ENCODE results near the gene SPOCK1. TPM values are rescaled to one million over a fixed set of nuclear protein-coding genes. Genes with fewer than 3 reads are reported as not detected.

Gene SPOCK1
- total RNA-seq, 2 experiments from 2014 or later, result not detected

DNA sequence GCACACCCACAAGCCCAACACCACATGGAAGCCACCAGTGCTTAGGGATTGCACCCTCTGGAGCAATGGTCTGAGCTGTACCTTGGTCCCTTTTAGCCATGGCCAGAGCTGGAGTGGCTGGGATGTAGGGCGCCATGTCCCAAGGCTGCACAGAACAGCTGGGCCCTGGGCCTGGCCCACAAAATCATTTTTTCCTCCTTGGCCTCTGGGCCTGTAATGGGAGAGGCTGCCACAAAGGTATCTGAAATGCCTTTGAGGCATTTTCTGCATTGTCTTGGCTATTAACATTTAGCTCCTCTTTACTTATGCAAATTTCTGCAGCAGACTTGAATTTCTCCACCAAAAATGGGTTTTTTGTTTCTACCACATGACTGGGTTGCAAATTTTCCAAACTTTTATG, 117.6 kb downstream of the SPOCK1 start:
- DNase-seq, result no peak
- ChIA-PET CTCF (no interaction called here), POLR2A (no interaction called here)
- Mint-ChIP-seq H3K36me3 (no peaks in the 10 kb centered on the region), H3K4me1 (ENCODE audit: low read depth) (no peaks in the 10 kb centered on the region), H3K27me3 (no peaks in the 10 kb centered on the region), H3K27ac (no peak overlapping the region), H3K4me3 (no peak overlapping the region), H3K9me3 (peaks cover 26% of the 10 kb centered on the region)
- intact Hi-C loops (cut with micrococcal nuclease), result no loop called here

DNA sequence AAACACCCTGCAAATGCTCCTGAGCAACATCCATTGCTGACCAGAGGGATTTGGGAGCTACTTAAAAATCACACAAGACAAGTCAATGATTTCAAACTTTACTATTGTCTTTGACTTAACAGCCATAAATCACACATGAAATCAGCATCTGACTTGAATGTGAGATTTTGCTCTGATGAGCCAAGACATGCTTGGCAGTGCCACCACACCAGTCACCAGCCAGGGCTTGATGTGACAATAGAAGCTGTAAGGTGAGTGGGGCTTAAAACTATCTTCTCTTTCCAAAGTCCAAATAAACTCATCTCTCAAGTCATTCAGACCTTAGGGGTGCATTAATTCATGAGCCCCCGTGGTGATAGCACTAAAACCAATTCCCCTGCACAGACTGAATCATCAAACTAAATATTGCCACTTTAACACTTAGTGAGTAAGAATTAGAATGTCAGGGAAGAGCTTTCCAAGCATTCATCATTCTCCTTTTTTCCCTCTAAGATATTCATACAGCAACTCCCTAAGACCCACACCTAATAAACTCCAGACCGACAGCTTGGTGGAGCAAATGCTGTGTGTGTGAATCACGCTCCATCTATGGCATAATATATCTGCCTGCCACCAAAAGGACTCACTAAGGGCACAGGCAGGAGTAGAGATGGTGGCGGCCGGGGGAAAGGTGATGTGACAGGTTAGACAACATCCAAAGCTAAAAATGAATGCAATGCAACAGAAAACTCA, 119.4 kb downstream of the SPOCK1 start:
- Mint-ChIP-seq H3K4me1 (ENCODE audit: low read depth) (no peaks in the 10 kb centered on the region), H3K27me3 (no peaks in the 10 kb centered on the region), H3K9me3 (peaks cover 26% of the 10 kb centered on the region), H3K4me3 (no peak overlapping the region), H3K36me3 (no peaks in the 10 kb centered on the region), H3K27ac (no peak overlapping the region)
- no peak for DNase-seq
- intact Hi-C loops (cut with micrococcal nuclease), result no loop called here
- CTCF ChIA-PET, result interaction anchor here (0.6 kb wide), 1 partner anchor 37 kb away, joined by 5 read pairs; no protein-coding TSS in a partner anchor
- POLR2A ChIA-PET, result no interaction called here

GRCh38 chr5:137375741-137376526, 123.2 kb downstream of the SPOCK1 start:
- no peaks in the 10 kb centered on the region for H3K27me3 Mint-ChIP-seq
- H3K36me3 Mint-ChIP-seq, result no peaks in the 10 kb centered on the region
- POLR2A ChIA-PET, result no interaction called here
- DNase-seq, result no peak
- CTCF ChIA-PET, result no interaction called here
- peaks cover 10% of the 10 kb centered on the region for H3K9me3 Mint-ChIP-seq
- no peaks in the 10 kb centered on the region for H3K4me1 Mint-ChIP-seq (ENCODE audit: low read depth)
- intact Hi-C loops (cut with micrococcal nuclease), result no loop called here
- no peak overlapping the region for H3K27ac Mint-ChIP-seq
- no peak overlapping the region for H3K4me3 Mint-ChIP-seq

GRCh38 chr5:137374110-137374714, 124.9 kb downstream of the SPOCK1 start:
- no peak overlapping the region for H3K4me3 Mint-ChIP-seq
- H3K4me1 Mint-ChIP-seq (ENCODE audit: low read depth), result no peaks in the 10 kb centered on the region
- CTCF ChIA-PET, result no interaction called here
- no peaks in the 10 kb centered on the region for H3K9me3 Mint-ChIP-seq
- intact Hi-C loops (cut with micrococcal nuclease), result no loop called here
- no peak for DNase-seq
- no peaks in the 10 kb centered on the region for H3K27me3 Mint-ChIP-seq
- no peaks in the 10 kb centered on the region for H3K36me3 Mint-ChIP-seq
- POLR2A ChIA-PET, result no interaction called here
- H3K27ac Mint-ChIP-seq, result no peak overlapping the region

GRCh38 chr5:137372773-137373160, 126.4 kb downstream of the SPOCK1 start:
- intact Hi-C loops (cut with micrococcal nuclease), result no loop called here
- Mint-ChIP-seq H3K4me3 (no peak overlapping the region), H3K27ac (no peak overlapping the region), H3K27me3 (no peaks in the 10 kb centered on the region), H3K36me3 (no peaks in the 10 kb centered on the region), H3K9me3 (no peaks in the 10 kb centered on the region), H3K4me1 (ENCODE audit: low read depth) (no peaks in the 10 kb centered on the region)
- CTCF ChIA-PET, result no interaction called here
- POLR2A ChIA-PET, result no interaction called here
- no peak for DNase-seq

GRCh38 chr5:137372016-137372772, 126.9 kb downstream of the SPOCK1 start:
- Mint-ChIP-seq H3K9me3 (no peaks in the 10 kb centered on the region), H3K4me3 (no peak overlapping the region), H3K4me1 (ENCODE audit: low read depth) (no peaks in the 10 kb centered on the region), H3K27me3 (no peaks in the 10 kb centered on the region), H3K27ac (no peak overlapping the region), H3K36me3 (no peaks in the 10 kb centered on the region)
- CTCF ChIA-PET, result no interaction called here
- intact Hi-C loops (cut with micrococcal nuclease), result no loop called here
- DNase-seq, result no peak
- POLR2A ChIA-PET, result no interaction called here

DNA sequence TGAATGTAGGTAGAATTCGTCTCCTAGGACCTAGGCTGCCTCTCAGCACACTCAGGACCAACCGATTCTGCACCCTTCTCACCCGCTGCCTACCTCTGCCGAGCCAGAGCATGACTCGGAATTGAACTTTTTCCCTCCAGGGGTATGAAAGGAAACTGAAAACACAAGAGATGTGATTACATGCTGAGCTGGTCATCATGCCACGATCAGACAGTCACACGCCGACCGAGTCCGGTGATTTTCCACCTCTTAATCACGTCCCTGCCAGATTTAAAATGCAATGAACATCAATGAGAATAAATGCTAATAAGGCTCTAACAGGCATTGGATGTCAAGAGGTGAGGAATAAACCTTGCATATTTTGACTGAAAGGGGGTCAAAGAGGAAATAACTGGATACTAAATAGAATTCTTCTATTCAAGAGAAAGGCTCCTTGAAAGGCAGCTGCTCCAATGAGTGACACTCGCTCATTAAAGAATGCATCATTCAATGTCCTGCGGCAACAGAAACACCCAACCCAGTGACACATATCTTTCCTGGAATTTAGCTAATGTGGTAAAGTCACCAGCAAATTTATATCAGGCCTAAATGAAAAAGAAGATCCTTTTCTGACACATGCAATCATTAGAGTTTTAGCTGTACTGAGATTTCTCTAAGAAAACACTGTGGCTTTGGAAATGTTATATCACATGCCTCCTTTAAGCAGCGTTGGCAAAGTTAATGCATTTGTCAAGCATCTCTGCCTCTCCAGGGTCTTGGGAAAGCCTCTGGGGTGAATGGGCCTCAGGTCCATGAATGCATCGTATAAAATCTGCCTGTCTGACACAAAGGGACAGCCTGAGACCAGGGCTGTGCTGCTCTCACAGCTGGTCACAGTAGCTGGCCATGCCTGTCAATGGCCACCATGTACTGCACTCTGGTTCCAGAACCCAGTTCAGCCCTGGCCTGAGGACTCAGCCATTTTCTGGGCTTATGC, 128.7 kb downstream of the SPOCK1 start:
- Mint-ChIP-seq H3K27ac (no peak overlapping the region), H3K9me3 (no peaks in the 10 kb centered on the region), H3K4me3 (no peak overlapping the region), H3K36me3 (no peaks in the 10 kb centered on the region), H3K27me3 (no peaks in the 10 kb centered on the region), H3K4me1 (ENCODE audit: low read depth) (no peaks in the 10 kb centered on the region)
- no peak for DNase-seq
- ChIA-PET CTCF (no interaction called here), POLR2A (no interaction called here)
- intact Hi-C loops (cut with micrococcal nuclease), result no loop called here

- ChIA-PET POLR2A (no interaction called here), CTCF (no interaction called here)
- no peak for DNase-seq
- no peaks in the 10 kb centered on the region for H3K9me3 Mint-ChIP-seq
- H3K36me3 Mint-ChIP-seq, result no peaks in the 10 kb centered on the region
- no peak overlapping the region for H3K27ac Mint-ChIP-seq
- H3K4me1 Mint-ChIP-seq (ENCODE audit: low read depth), result no peaks in the 10 kb centered on the region
- no peaks in the 10 kb centered on the region for H3K27me3 Mint-ChIP-seq
- intact Hi-C loops (cut with micrococcal nuclease), result no loop called here
- H3K4me3 Mint-ChIP-seq, result no peak overlapping the region
Measured at GRCh38 chr5:137368651-137369050, 130.5 kb downstream of the SPOCK1 start.

DNA sequence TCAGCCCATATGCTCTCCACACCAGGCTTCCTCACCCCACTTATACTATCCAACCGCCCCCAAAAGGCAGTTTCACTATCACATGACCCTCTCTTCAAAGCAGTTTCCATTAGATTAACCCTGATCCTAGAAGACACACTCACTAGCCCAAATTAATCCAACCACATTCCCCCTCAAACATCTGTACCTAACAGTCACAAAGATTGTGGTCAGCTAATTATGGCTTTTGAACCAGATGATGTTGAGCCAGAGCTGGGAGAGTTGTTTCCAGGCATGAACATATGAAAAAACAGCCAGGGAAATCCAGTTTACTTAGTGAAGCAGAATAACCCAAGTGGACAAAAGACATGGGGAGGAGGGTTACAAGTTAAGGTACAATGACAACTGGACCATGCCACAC, 131.2 kb downstream of the SPOCK1 start:
- no peak for DNase-seq
- ChIA-PET POLR2A (no interaction called here), CTCF (no interaction called here)
- no peaks in the 10 kb centered on the region for H3K4me1 Mint-ChIP-seq (ENCODE audit: low read depth)
- no peak overlapping the region for H3K27ac Mint-ChIP-seq
- H3K4me3 Mint-ChIP-seq, result no peak overlapping the region
- H3K36me3 Mint-ChIP-seq, result no peaks in the 10 kb centered on the region
- intact Hi-C loops (cut with micrococcal nuclease), result no loop called here
- no peaks in the 10 kb centered on the region for H3K9me3 Mint-ChIP-seq
- no peaks in the 10 kb centered on the region for H3K27me3 Mint-ChIP-seq

GRCh38 chr5:137366526-137366925, 132.6 kb downstream of the SPOCK1 start:
- ChIA-PET CTCF (no interaction called here), POLR2A (no interaction called here)
- H3K27me3 Mint-ChIP-seq, result no peaks in the 10 kb centered on the region
- DNase-seq, result no peak
- no peaks in the 10 kb centered on the region for H3K36me3 Mint-ChIP-seq
- intact Hi-C loops (cut with micrococcal nuclease), result no loop called here
- H3K4me3 Mint-ChIP-seq, result no peak overlapping the region
- no peak overlapping the region for H3K27ac Mint-ChIP-seq
- H3K4me1 Mint-ChIP-seq (ENCODE audit: low read depth), result no peaks in the 10 kb centered on the region
- no peaks in the 10 kb centered on the region for H3K9me3 Mint-ChIP-seq

- Mint-ChIP-seq H3K4me1 (ENCODE audit: low read depth) (no peaks in the 10 kb centered on the region), H3K27me3 (no peaks in the 10 kb centered on the region), H3K27ac (no peak overlapping the region), H3K4me3 (no peak overlapping the region), H3K36me3 (no peaks in the 10 kb centered on the region), H3K9me3 (no peaks in the 10 kb centered on the region)
- intact Hi-C loops (cut with micrococcal nuclease), result no loop called here
- ChIA-PET CTCF (no interaction called here), POLR2A (no interaction called here)
- DNase-seq, result no peak
Measured at GRCh38 chr5:137365126-137365865, 133.8 kb downstream of the SPOCK1 start.

Data from activated CD4-positive, alpha-beta memory T cell treated with anti-CD3 and anti-CD28 coated beads for 36 hours (primary cell).